A549 (cell line): ENCODE results near the gene EDIL3.

Experiments
- HOXA7 ChIP-seq: fragments of 250-450 bp; sonication (Bioruptor Pico); IDR thresholded peaks from 2 replicates; pipeline ENCODE4 v1.5.0; 2020; ENCODE audit warnings: mild to moderate bottlenecking, moderate library complexity
- MAZ ChIP-seq: fragments of 150-350 bp; IDR thresholded peaks from 2 replicates; pipeline ENCODE4 v1.6.1; 2014; ENCODE audit warnings: antibody characterized with exemption, low read depth, low read length, borderline replicate concordance
- POLR2AphosphoS2 ChIP-seq: conservative IDR thresholded peaks from 2 replicates; pipeline ENCODE4 v1.6.1; 2012; ENCODE audit warnings: low read length, improper control_type of control experiment, inconsistent platforms
- ZFP36 ChIP-seq: fragments of 450-650 bp; IDR thresholded peaks from 2 replicates; pipeline ENCODE4 v1.6.1; 2014; ENCODE audit warnings: borderline replicate concordance; ENCODE audit not compliant: partially characterized antibody

- no peak for TF ChIP-seq ZFP36
- TF ChIP-seq MAZ = no peak
- no peak for TF ChIP-seq HOXA7 (CRISPR knock-in tag)
- no peak for TF ChIP-seq POLR2AphosphoS2
These were observed 8.2 kb upstream of the EDIL3 start for GRCh38 chr5:84392836-84393235.
